Suppressor macrophage treated with lipopolysaccharide for 4 hours (primary cell): ENCODE results near the gene TMEM186.
"Not testable (repeated sequence)": the region's sequence is repeated elsewhere in the genome, so short reads cannot be mapped to it uniquely, and the experiment has no call there.

ENCODE experiments used
- DNase-seq: peaks from one replicate; pipeline ENCODE4 v3.0.0-alpha.2; 2020

Gene TMEM186

DNA sequence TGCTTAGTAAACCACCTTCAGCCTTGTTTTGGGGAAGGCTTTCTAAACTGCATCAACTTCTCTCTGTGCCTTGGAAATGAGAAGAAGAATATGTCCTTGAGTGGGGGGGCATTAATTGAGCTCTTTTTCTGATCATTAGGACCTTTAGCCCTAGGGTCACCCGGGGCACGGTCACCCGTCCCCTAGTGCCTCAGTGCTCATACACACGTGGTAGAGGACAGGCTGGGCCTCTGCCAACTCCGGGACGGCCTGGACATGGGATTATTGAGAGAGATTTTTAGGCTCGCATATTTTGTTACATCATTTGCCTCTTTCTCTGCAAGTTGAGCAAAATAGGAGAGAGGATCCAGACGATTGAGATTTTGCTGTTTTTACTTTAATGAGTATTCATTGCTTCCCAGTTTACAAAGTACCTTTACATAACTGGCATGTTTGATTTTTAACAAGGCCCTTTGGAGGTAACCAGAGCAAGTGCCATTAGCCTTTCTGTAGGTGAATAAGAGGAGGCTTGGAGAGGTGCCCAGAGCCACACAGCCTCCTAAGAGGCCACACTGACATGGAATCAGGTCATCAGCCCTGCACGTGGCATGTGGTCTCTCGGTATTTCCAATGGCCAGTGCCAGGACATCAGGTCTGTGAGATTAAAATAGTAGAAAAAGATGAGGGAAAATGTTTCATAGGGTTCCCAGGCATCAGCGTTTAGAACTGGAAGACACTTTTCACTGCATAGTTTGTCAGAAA, 11.3 kb upstream of the TMEM186 start:
- DNase-seq: no peak

DNA sequence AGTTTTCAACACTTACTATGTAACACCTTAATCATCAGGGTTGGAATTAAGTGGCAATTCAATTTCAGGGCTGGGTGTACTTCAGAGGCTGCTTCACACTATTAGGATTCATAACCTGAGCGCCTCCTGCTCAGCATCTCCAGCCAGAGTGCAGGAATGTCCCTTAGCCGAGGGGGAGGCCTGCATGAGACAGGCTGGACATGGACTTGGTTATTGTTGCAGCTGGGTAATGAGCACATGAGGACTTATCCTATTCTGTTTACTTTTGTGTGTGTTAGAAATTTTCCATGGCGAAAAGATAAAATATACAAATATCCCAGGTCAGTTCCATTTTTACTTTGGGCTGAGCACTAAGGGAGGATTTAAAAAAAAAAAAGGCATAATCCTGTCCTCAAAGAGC, 10.6 kb upstream of the TMEM186 start:
- DNase-seq: no peak

DNA sequence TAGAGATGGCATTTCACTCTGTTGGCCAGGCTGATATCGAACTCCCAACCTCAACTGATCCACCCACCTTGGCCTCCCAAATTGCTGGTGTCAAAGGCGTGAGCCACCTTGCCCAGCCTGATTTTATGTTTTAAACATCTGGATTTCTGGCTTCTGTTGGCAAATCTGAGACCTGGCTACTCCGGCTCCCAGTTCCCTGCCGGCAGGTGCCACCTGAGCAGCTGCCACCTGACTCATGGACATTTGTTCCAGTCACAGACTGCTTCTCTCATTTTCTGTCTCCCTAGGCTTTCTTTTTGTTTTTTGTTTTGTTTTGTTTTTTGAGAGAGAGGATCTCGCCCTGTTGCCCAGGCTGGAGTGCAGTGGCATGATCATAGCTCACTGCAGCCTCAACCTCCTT, 9.8 kb upstream of the TMEM186 start:
- no peak for DNase-seq

DNA sequence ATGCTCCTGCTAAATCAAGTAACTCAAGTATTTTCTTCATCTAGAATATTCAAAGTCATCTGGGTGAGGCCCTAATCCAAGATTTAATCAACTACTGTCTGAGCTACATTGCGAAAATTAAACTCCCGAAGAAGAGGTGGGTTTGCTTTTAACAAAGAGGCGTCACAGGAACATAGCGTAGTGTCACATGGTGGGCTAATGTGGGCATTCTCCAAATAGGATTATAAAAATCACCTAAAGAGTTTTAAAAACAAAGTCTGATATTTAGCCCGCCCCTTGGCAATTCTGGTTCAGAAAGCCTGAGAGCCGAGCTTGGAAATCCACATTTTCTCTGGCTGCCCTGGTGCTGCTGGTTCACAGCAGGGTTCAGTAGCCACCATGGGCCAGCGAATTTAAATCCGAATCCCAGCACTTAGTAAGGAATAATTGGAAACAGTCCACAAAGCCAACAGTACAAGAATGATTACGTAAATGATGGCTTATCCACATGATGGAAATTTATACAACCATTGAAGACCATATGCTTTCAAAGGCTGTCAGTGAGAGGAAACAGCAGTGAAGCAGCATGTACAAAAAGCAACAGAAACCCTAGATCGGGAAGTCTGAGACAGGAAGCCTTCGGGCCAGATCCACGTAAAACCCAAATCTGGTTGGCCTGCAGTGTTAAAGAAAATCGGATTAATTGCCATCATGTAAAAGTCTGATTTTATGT, 9.0 kb upstream of the TMEM186 start:
- no peak for DNase-seq

DNA sequence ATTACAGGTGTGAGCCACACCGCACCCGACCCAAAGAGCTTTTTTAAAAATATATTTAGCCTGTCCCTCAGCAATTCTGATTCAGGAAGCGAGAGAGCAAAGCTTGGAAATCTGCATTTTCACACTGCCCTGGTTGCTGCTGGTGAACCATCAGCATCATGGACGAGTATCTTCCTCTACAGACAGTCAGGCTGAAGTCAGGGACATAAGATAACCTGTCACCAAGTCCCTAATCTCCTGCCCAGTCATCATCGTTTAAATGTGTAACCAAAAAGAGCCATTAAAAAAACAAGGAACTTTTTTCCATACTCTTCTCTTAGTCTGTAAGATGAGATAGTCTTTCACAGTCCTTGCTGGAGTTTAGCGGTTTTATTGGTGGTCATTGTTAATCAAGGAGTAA, 6.9 kb upstream of the TMEM186 start:
- DNase-seq: no peak

DNA sequence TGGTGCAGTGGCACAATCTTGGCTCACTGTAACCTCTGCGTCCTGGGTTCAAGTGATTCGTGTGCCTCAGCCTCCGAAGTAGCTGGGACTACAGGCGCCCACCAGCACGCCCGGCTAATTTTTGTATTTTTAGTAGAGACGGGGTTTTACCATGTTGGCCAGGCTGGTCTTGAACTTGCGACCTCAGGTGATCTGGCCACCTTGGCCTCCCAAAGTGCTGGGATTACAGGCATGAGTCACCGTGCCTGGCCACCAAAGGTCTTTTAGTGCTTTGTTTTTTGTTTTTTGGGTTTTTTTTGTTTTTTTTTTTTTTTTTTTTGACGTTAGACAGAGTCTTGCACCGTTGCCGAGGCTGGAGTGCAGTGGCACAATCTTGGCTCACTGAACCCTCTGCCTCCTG, 6.3 kb upstream of the TMEM186 start:
- DNase-seq: not testable (repeated sequence)

DNA sequence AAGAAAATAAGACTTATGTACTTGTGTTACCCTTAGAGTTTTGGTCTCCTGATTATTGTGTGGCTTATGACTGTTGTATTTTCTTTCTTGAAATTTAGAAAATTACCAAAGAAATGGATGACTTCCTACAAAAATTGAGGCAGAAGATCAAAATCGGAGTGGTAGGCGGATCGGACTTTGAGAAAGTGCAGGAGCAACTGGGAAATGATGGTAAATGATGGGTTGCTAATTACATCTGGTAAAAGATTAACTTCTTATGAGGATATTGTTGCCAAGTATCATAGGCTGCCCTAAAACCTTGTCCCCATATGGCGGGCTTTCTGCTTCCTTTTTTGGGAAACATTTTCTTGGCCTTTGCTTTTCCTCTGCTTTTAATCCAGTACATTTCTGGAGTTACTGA, 4.3 kb upstream of the TMEM186 start:
- no peak for DNase-seq

DNA sequence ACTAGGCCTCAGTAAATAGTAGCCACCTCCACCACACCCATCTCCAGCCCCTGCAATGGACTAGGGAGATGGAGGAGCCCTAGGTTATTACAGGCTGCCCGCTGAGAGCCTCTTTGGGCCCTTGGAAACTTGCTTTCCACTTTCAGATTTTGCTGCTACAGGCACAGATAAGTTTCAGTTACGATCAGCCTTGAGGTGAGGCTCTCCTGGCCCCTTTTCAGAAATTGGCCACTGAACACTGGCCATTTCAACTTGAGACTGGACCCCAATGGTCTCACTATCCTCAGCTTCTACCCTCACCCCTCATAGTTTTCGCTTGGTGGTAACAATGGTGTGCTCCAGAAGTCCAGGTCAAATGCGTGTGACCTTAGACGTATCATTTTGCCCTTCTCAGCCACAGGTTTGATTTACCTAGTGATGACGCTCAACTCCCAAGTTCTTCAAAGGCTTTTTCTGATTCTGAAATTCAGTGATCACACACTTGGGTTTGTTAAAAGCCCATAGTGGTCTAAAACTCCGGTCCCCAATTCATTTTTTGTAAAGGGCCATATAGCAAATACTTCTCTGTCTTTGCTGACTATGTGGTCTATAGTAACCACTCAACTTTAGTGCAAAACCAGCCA, 1.2 kb upstream of the TMEM186 start:
- DNase-seq: peak; percentile 6

DNA sequence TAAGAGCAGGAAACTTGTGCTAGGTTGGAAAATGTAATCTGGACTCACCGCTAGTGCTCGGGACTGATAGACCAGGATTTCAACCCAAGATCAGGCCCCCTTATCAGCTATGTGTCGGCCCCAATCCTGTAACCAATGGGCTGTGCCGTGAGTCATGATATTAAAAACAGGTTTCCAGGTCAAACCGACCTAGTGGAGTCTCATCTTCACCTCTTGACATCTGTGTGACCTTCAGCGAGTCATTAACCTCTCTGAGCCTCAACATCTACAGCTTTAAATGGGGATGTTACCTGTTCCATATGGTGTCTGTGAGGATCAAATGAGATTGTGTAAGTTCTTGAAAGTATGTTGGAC, 712 bp upstream of the TMEM186 start:
- no peak for DNase-seq

DNA sequence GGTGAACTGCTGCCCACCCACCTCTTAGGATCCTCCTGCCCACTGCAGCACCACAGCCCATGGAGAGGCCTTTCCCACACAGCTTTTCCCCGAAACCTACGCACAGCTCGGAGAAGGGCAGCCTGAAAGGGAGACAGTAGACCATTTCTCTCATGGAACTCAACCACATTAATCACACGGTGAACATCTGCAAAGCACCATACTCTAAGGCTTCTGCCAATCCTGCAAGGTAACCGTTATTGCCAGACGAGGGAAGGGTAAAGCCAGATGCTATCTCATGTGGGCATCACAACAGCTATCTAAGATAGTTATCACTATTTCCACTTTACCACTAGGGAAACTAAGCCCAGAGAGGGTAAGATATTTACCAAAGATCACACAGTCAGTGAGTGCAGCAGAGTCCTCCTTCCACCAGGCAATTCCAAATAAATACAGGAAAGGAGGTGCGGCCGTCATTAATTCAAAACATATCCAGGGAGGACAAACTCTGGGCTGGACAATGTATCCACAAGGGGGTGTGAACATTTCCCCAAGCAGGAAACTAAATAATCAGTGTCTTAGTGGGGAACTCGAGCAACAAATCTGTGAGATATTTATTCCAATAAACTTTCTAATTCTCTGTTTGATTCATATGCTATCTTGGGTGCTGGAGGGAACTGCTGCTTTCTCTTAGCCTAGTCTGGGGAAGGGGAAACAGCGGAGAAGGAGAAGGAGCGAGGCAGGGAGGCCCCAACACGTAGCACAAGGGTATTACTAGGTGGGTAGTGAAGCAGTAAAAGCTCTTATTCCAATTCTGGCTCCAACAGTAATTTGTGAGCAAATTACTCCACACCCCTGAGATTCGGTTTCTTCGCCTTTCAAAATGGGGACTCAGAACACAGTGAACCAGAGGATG, 723 bp downstream of the TMEM186 start:
- peak; percentile 2 for DNase-seq

DNA sequence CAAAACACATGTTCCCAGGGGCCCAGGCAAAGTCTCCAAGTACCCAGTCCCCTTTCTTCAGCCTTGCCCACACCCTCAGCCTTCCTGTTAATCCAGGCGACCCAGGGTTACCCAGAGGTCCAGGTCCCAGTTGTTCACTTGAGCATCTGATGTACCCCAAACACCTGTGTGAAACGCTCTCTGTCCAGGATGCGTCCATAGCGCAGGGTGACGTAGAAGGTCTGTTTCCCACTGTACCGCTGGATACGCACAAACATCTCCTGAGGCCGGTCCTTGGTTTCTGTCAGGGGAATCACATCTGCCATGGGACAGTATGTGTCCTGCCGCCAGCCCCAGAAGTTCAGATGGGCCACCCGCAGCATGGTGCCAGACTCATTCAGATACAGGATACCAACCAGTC, 1.6 kb downstream of the TMEM186 start:
- no peak for DNase-seq

DNA sequence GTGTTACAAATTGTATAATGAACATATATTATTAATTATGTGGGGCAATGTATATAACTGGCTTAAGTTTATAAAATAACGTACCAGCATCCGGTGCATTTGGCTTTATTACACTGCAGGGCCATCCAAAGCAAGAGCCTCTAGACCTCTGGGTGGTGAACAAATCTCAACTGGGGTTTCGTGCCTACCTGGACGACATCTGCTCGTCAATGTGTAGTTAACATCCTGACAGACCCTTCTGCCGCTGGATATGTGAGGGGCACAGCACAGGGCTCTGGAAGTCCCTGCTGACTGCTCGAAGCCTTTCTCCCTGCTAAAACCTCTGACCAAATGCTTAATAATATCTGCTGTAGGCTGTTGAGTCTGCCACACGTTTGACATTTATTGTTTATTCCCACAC, 2.3 kb downstream of the TMEM186 start:
- no peak for DNase-seq

DNA sequence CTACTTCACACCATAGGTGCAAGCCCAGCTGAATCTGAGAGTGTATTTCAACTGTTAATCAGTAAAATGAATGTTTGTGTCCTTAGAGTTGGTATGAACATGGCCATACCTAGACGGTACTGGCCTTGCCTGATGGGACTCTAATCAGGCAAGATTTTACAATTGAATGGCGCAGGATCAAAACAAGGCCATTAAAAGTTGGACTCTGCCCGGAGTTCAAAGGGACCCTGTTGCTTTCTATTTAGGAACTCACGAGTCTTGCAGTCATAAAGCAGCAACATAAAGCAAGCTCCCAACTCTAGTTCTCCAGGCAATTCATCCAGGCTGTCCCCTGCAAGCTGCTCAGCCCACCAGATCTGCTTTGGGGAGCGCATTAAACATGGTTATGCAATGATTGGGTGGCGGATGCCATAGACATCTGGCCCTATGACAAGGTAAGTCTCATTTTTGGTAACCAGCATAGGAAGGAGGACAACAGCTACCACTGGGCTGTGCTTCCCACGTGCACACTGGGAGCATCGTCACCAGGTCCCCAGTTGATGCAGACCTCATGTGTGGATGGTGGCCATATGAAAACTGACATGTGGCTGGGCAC, 8.8 kb downstream of the TMEM186 start:
- no peak for DNase-seq

DNA sequence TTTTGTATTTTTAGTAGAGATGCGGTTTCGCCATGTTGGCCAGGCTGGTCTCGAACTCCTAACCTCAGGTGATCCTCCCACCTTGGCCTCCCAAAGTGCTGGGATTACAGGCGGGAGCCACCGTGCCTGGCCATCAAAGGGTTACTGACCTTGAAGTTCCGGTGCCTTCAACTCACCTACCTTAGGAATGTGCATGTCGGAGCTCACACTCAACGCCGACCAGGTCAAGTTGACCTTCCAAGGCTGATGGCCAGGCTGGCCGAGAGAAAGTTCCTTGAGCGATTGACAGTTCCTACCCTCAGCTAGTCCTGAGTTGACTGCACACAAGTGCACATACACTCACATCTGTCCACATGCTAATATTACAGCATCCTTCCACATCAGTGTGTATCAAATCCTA, 11.1 kb downstream of the TMEM186 start:
- DNase-seq: not testable (repeated sequence)

DNA sequence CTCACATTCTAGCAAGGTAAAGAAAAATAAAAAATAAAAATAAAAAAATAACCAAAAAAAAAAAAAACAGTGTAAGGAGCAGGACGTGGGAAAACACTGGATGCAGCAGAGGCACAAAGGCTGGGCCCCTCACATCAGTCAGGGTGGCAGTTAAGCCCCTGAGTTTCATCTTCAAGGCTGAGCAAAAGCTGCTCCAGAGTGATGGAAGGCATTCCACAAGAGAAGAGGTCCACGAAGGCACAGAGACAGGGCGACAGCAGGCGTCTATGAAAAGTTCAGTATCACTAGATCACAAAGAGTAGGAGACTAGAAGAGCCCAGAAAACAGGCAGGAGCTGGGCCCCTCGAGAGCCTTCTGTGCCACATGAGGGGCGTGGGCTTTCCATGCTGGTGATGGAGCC, 12.0 kb downstream of the TMEM186 start:
- no peak for DNase-seq

DNA sequence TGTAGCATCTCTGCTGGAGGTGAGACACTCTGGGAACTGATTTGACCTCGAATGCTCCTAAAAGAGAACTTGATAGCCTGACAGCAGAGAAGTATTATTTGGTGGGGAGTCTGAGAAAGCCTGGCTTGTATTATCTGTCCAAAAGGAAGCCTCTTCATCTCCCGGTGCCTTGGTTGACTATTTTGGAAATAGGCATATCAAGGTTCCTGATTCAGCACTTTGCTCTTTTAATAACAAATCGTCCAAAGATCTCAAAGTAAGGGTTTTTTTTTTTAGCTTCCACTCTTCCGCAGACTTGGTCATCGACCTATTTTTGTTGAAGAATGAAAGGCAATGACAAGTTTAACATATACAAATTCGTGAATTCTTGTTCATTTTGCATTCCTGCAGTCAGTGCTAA, 14.8 kb downstream of the TMEM186 start:
- no peak for DNase-seq

DNA sequence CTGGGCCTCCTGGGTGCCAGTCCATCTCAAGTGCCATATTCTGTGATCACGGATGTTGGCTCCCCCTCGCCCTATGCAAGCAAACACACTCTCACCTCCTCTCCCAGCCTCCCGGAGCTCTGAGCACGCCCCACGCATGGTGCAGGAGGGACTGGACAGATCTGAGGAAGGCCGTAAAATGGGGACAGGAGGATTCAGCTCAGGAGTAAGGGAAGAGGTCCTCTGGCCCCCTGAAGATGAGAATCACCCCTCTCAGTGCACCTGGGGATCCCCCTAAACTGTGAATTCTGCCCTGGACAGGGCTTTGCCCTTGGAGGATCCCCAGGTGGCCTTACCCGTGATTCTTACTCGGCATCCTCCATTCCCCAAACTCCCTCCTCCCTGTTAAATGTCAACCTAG, 15.6 kb downstream of the TMEM186 start:
- DNase-seq: no peak

DNA sequence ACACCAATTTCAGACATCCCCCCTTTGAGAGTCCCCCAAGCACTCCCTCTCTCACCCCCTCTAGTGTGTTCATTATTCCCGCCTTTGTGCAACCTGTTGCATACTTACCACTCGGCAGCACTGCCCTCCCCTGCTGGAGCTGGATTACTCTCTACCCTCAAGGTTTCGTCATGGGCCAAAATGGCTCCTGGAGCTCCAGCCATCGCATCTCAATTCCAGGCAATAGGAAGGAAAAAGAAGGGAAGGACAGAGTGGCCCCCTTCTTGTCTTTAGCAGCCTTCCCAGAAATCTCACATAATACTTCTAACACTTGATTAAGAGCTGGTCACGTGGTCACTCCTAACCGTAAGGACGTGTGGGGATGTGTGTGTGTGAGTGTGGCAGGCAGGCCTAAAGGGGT, 20.2 kb downstream of the TMEM186 start:
- no peak for DNase-seq

DNA sequence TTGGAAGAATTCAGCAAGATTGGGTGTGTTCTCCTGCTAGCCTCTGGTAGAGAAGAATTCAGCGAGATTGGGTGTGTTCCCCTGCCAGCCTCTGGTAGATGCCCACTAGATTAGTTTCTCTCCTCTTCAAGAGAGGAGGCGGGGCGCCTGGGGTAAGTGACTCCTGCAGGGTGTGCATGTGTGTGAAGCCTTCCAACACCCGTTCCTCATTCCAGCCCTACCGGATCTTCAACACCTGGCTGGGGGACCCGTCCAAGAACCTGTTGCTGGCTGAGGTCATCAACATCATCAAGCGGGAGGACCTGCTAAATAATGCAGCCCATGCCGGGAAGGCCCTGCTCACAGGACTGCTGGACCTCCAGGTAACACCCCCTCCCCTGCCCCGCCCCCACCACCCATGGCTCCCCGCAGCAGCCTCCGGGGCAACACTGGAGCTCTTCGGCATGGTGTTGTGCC, 21.3 kb downstream of the TMEM186 start:
- DNase-seq: no peak

DNA sequence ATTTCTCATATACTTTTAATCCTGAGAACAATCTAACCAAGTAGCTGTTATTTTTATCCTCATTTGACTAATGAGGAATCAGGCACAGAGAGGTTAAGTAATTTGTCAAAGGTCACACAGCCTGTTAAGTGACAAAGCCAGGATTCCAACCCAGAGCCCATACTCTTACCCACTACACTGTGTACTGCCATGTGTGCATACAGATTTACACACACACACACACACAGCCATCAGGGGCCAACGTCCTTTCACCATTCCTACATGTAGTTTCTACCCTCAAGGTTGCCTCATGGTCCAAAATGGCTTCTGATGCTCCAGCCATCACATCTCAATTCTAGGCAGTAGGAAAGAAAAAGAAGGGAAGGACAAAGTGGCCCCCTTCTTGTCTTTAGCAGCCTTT, 22.1 kb downstream of the TMEM186 start:
- no peak for DNase-seq

DNA sequence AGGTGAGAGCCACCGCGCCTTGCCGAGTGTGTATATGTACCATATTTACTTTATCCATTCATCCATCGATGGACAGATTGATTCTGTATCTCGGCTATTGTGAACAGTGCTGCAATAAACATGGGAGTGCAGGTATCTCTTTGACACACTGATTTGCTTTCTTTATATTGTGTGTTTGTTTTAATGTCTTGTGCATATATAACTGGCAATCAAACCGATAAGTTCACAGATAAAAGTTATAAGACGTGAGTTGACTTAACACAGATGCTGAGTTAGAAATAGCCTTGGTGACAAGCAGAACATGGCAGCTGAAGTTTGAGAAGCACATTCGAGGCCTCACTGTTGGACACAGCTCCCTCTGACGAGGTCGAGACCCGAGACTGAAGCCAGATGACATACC, 23.2 kb downstream of the TMEM186 start:
- no peak for DNase-seq

DNA sequence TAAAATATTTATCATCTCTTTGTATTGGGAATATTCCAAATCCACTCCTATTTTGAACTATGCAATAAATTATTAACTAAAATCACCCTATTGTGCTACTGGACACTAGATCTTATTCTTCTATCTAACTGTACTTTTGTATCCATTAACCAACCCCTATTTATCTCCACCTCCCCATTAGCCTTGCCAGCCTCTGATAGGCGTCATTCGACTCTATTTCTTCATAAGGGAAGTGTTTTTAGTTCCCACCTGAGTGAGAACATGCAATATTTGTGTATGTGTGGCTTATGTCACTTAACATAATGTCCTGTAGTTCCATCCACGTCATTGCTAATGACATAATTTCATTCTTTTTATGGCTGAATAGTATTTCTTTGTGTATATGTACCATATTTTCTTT, 23.9 kb downstream of the TMEM186 start:
- no peak for DNase-seq

DNA sequence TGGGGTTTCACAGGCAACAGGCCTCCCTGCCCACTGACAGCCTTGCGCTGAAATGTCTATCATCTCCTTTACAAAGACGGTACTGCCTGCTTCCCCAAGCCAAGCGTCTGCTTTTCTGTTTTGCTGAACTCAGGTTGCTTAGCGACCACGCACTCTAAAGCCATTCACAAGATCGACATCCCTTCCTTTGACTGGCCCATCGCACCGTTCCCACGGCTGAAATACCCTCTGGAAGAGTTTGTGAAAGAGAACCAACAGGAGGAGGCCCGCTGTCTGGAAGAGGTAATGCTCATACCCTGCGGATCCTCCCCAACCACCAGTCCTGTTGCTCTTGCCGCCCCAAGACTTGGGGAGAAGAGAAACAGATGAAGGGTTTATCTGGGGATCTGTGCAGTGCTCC, 28.7 kb downstream of the TMEM186 start:
- DNase-seq: no peak
